Liver (tissue), 9 donors: ENCODE results near the gene MTHFD1L. TPM values are rescaled to one million over a fixed set of nuclear protein-coding genes. Genes with fewer than 3 reads are reported as not detected.

Source experiments
- DNase-seq: peaks from one replicate; pipeline ENCODE4 v3.0.0-alpha.2; 2017; ENCODE audit warnings: low spot score
- H3K27ac ChIP-seq, 2 donors: one replicate each; pipeline ENCODE4 v1.7.0; 2013; ENCODE audit warnings: inconsistent platforms in 2 of 2, low read length in 2 of 2, control low read depth in 1 of 2, low read depth in 1 of 2, mild to moderate bottlenecking in 1 of 2
- H3K27me3 ChIP-seq, 4 donors: one replicate each; pipeline versions ENCODE4 v1.6.1 to v1.7.0; 2013; ENCODE audit warnings: low read length in 3 of 4, inconsistent platforms in 1 of 4, mild to moderate bottlenecking in 1 of 4, moderate library complexity in 1 of 4; ENCODE audit not compliant: control insufficient read depth in 4 of 4, insufficient read depth in 4 of 4
- H3K36me3 ChIP-seq, 4 donors: one replicate each; pipeline versions ENCODE4 v1.6.1 to v1.7.0; 2013; ENCODE audit warnings: low read length in 3 of 4, mild to moderate bottlenecking in 3 of 4, low read depth in 1 of 4, moderate library complexity in 1 of 4; ENCODE audit not compliant: control insufficient read depth in 4 of 4, insufficient read depth in 3 of 4
- H3K4me1 ChIP-seq, 4 donors: one replicate each; pipeline versions ENCODE4 v1.6.1 to v1.7.0; 2013; ENCODE audit warnings: low read length in 3 of 4, mild to moderate bottlenecking in 3 of 4, moderate library complexity in 1 of 4; ENCODE audit not compliant: control insufficient read depth in 4 of 4, insufficient read depth in 4 of 4
- H3K4me3 ChIP-seq, 3 donors: one replicate each; pipeline versions ENCODE4 v1.6.1 to v1.7.0; 2013; ENCODE audit warnings: low read length in 3 of 3, control low read depth in 1 of 3, low read depth in 1 of 3, mild to moderate bottlenecking in 1 of 3
- H3K9ac ChIP-seq, 2 donors: one replicate each; pipeline ENCODE4 v1.7.0; 2013; ENCODE audit warnings: low read length in 2 of 2, mild to moderate bottlenecking in 2 of 2, moderate library complexity in 2 of 2, control low read depth in 1 of 2, low read depth in 1 of 2
- H3K9me3 ChIP-seq, 4 donors: one replicate each; pipeline versions ENCODE4 v1.6.1 to v1.7.0; 2013; ENCODE audit warnings: low read length in 3 of 4; ENCODE audit not compliant: control insufficient read depth in 4 of 4
- CTCF ChIP-seq: fragments of 150-350 bp; IDR thresholded peaks from 2 replicates; pipeline ENCODE4 v1.5.1; 2017; ENCODE audit warnings: improper control_type of control experiment, low read depth, low read length; ENCODE audit not compliant: missing input control
- EGR1 ChIP-seq, 2 donors: IDR thresholded peaks; 2 replicates each; pipeline ENCODE4 v1.6.1; 2016 to 2018; ENCODE audit warnings: antibody characterized with exemption in 2 of 2, low read depth in 2 of 2
- FOXA1 ChIP-seq: IDR thresholded peaks from 2 replicates; pipeline ENCODE4 v1.6.1; 2016; ENCODE audit warnings: antibody characterized with exemption
- HNF4G ChIP-seq: IDR thresholded peaks from 2 replicates; pipeline ENCODE4 v1.6.1; 2016; ENCODE audit warnings: antibody characterized with exemption
- JUND ChIP-seq, 2 donors: IDR thresholded peaks; 2 replicates each; pipeline ENCODE4 v1.6.1; 2016; ENCODE audit warnings: antibody characterized with exemption in 2 of 2
- MAX ChIP-seq: IDR thresholded peaks from 2 replicates; pipeline ENCODE4 v1.6.1; 2016; ENCODE audit warnings: antibody characterized with exemption
- NR2F2 ChIP-seq: IDR thresholded peaks from 2 replicates; pipeline ENCODE4 v1.6.1; 2016; ENCODE audit warnings: antibody characterized with exemption
- RAD21 ChIP-seq, 2 donors: IDR thresholded peaks; 2 replicates each; pipeline ENCODE4 v1.6.1; 2016; ENCODE audit warnings: antibody characterized with exemption in 2 of 2, mild to moderate bottlenecking in 2 of 2
- RXRA ChIP-seq, 2 donors: IDR thresholded peaks; 2 replicates each; pipeline ENCODE4 v1.6.1; 2017 to 2018; ENCODE audit warnings: antibody characterized with exemption in 2 of 2, mild to moderate bottlenecking in 1 of 2
- SP1 ChIP-seq: IDR thresholded peaks from 2 replicates; pipeline ENCODE4 v1.6.1; 2018; ENCODE audit warnings: antibody characterized with exemption, mild to moderate bottlenecking
- TAF1 ChIP-seq: conservative IDR thresholded peaks from 2 replicates; pipeline ENCODE4 v1.6.1; 2016; ENCODE audit warnings: antibody characterized with exemption, mild to moderate bottlenecking
- ZBTB33 ChIP-seq: IDR thresholded peaks from 2 replicates; pipeline ENCODE4 v1.6.1; 2016; ENCODE audit warnings: antibody characterized with exemption
- WGBS: extraction: QIAGEN DNeasy Blood & Tissue Kit; methylation state at CpG from one replicate; pipeline ENCODE4 v1.1.7; 2013; 5-methylcytosine and 5-hydroxymethylcytosine counted together
- polyA plus RNA-seq, 2 donors: library from polyadenylated mRNA; stranded (reverse) in 1 of 2; unstranded in 1 of 2; fragments of 200-250 nt in 1 of 2; fragments of >200 nt in 1 of 2; fragmentation: Nextera tagmentation in 1 of 2; extraction: Ambion mirVana in 1 of 2; gene quantifications; one replicate each; pipeline versions ENCODE4 v1.2.1 to v1.2.3, GENCODE V29; 2013 to 2015
- total RNA-seq, 2 donors: library from RNA; depleted of rRNA; stranded (reverse); fragments of >200 nt; gene quantifications; one replicate each; pipeline ENCODE4 v1.2.3, GENCODE V29; 2014
- donor health status: healthy.
- donor health status: healthy.
- donor health status: healthy.
- donor health status: healthy.
- donor health status: healthy.

MTHFD1L gene
- total and polyA plus RNA-seq, 4 donors = 2.0 to 7.7 (median 2.8) TPM

- Histone ChIP-seq H3K9ac (no peak overlapping the region), H3K4me1 (no peaks in the 10 kb centered on the region), H3K27me3 (no peaks in the 10 kb centered on the region), H3K4me3 (no peak overlapping the region), H3K27ac (no peak overlapping the region), H3K36me3 (no peaks in the 10 kb centered on the region), H3K9me3 (no peaks in the 10 kb centered on the region)
- no peak for DNase-seq
- no peak for TF ChIP-seq HNF4G
- TF ChIP-seq SP1 = no peak
- no peak for TF ChIP-seq MAX
- no peak for TF ChIP-seq NR2F2
- 70% methylated on average over 2 of the region's 2 CpGs for WGBS
These were observed 45.1 kb downstream of the MTHFD1L start for GRCh38 chr6:150910561-150910960.

- Histone ChIP-seq H3K27me3 (no peaks in the 10 kb centered on the region), H3K9me3 (no peaks in the 10 kb centered on the region), H3K36me3 (no peaks in the 10 kb centered on the region), H3K4me1 (no peaks in the 10 kb centered on the region), H3K27ac (no peak overlapping the region), H3K9ac (no peak overlapping the region), H3K4me3 (no peak overlapping the region)
- TF ChIP-seq HNF4G (no peak), FOXA1 (no peak)
- no peak for DNase-seq
- 97% methylated on average over 6 of the region's 6 CpGs for WGBS
These were observed 48.9 kb downstream of the MTHFD1L start for GRCh38 chr6:150914372-150914771.

GRCh38 chr6:150915131-150915879, 49.8 kb downstream of the MTHFD1L start:
- Histone ChIP-seq H3K9me3 (no peaks in the 10 kb centered on the region), H3K4me3 (no peak overlapping the region), H3K4me1 (no peaks in the 10 kb centered on the region), H3K27me3 (no peaks in the 10 kb centered on the region), H3K9ac (no peak overlapping the region), H3K27ac (no peak overlapping the region), H3K36me3 (no peaks in the 10 kb centered on the region)
- 92% methylated on average over 6 of the region's 6 CpGs for WGBS
- DNase-seq = no peak
- no peak for TF ChIP-seq EGR1 (IDR thresholded peaks at IDR 0.05; ENCODE audit: low read depth in 2 of 2)

GRCh38 chr6:150915880-150916265, 50.4 kb downstream of the MTHFD1L start:
- no peak overlapping the region for H3K9ac ChIP-seq
- no peaks in the 10 kb centered on the region for H3K4me1 ChIP-seq
- no peaks in the 10 kb centered on the region for H3K27me3 ChIP-seq
- no peaks in the 10 kb centered on the region for H3K9me3 ChIP-seq
- TF ChIP-seq SP1 = no peak
- no peak for TF ChIP-seq NR2F2
- TF ChIP-seq RAD21 (IDR thresholded peaks at IDR 0.05) = no peak
- TF ChIP-seq FOXA1 = no peak
- TF ChIP-seq JUND (IDR thresholded peaks at IDR 0.05) = no peak
- TF ChIP-seq TAF1 = no peak
- TF ChIP-seq ZBTB33 = no peak
- TF ChIP-seq RXRA (IDR thresholded peaks at IDR 0.05) = no peak
- TF ChIP-seq CTCF = no peak
- no peak for DNase-seq
- no peak overlapping the region for H3K27ac ChIP-seq
- no peak overlapping the region for H3K4me3 ChIP-seq
- no peaks in the 10 kb centered on the region for H3K36me3 ChIP-seq
- 92% methylated on average over 7 of the region's 7 CpGs for WGBS
